ENCODE data around the gene TTC23.
"Not testable (repeated sequence)": the region's sequence is repeated elsewhere in the genome, so short reads cannot be mapped to it uniquely, and the experiment has no call there.

The TTC23 gene

DNA sequence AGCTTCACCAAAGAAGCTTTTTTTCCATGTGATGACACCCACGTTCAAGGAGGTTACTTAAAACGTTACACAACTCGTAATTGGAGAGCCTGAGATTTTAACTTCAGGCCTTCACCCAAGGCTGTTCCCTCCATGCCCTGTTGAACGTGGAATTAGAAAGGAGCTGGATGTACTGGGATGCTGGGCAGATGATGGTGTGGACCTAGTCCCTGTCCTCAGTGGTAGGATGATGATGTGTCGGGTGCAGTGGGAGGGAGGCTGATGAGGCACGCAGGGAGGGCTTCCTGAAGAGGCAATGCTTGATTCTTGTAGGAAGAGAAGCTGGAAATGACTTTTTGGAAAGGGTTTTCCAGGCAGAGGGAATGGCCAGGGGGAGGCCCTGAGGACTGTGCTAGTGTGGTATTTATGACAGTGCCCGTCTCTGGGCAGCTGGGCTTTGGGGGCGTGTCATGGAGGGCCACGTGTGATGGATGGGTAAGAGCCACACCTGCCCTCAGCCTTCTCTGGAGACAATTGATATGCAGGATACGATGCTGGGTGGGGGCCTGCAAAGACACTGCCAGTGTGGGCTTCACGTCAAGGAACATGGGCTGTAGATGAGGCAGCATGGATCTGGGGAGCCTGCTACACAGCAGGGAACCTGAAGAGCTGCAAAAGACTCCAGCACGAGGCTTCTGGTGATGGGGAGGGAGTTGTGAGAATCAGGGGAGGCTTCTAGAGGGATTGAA, 129.2 kb downstream of the TTC23 start:
- DNase-seq (ENCODE audit: low read depth in 2 of 2), result no peak

DNA sequence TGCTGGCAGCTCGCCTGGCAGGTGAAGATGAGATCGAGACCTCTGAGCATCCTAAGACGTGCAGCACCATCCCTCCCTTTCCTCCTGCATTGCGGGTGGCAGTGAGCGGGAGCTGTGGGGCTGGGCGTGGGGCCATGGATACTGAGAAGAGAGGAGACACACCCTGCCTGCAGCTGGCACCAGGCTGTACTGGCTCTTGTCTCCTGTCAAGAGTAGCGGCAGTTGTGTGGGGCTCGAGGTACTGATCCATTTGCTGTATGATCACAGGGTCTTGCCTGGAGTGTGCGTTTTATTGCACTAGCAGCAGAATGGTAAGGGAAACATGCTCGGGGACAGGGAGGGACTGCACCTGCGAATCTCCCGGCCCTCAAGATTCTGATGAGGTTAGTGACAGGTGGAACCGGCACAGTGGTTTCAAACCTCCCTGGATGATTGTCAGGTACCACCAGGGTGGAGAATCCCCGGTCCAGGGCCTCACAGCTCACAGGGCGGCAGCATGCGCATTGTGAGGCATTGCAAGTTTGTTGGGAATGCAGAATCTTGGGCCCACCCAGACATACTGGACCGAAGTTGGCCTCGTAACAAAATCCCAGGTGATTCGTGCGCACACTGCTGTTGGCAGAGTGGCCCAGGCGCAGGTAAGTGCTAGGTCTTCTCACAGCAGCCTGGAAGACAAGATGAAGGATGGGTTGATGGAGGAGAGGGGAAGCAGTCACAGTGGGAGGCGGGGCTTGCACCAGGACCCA, 130.4 kb downstream of the TTC23 start:
- DNase-seq (ENCODE audit: low read depth in 2 of 2), result no peak

DNA sequence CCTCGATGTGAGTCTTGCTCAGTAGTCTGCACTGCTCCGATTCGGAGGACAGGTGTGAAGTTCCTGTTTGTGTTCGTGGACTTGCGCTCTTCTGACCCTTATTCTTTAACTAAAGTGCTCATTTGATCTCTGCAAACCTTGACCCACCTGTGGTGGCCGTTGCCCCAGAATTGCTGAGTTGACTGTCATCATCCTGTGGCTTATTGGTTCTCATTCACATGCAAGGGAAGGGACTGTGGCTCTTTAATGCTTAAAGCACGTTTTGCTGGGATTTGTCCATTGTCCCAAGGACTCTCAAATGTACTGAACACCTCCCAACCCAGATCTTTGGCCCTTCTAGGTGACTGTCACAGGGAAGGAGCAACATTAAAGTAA, 131.1 kb downstream of the TTC23 start:
- DNase-seq (ENCODE audit: low read depth in 2 of 2), result no peak

DNA sequence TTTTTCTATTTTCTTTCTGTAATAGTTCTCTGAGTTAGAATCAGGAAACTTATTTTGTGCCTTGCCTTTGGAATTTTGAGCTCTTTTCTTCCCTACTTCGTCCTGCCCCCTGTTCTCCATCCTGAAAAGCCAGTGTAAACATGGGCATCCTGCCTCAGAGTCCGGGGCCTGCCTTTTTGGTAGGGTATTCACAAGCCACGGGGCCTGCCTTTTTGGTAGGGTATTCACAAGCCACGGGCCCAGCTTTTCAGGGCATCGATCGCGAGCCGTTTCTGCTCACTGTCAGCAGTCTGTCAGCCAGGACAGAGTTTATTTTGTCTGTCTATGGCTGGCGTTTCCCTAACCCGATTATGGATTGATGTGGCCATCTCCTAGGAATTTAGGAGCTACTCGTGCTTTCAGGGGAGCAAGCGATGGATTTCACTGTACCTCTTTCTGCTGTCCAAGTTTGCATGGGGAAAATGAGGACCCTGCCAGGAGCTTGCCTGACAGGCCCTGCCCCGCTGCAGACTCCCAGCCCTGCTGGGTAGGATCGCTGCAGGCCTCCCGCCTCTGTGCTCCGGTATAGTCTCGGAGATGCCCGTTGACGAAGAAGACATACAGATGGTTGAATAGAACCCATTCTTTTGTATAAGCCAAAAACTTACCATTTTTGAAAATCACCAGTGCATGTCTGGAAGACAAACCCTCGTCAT, 131.7 kb downstream of the TTC23 start:
- no peak for DNase-seq (ENCODE audit: low read depth in 2 of 2)

DNA sequence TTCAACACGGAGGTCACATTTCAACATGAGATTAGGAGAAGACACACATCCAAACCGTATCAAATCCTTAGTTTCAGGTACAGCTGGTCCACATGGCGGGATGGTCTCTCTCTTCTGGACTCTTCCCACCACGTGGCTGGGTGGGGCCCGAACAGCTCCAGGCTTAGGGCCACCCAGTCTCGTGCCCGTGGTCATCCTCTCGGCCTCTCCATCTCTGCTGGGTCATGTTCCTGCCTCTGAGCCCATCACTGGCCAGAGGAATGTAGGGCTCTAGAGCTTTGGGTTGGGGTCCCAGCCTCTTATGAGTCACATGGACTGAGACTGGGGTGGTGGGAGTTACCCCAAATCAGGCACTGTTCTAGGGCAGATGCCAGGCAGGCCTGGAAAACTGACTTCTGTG, 132.3 kb downstream of the TTC23 start:
- DNase-seq (ENCODE audit: low read depth in 2 of 2), result no peak

DNA sequence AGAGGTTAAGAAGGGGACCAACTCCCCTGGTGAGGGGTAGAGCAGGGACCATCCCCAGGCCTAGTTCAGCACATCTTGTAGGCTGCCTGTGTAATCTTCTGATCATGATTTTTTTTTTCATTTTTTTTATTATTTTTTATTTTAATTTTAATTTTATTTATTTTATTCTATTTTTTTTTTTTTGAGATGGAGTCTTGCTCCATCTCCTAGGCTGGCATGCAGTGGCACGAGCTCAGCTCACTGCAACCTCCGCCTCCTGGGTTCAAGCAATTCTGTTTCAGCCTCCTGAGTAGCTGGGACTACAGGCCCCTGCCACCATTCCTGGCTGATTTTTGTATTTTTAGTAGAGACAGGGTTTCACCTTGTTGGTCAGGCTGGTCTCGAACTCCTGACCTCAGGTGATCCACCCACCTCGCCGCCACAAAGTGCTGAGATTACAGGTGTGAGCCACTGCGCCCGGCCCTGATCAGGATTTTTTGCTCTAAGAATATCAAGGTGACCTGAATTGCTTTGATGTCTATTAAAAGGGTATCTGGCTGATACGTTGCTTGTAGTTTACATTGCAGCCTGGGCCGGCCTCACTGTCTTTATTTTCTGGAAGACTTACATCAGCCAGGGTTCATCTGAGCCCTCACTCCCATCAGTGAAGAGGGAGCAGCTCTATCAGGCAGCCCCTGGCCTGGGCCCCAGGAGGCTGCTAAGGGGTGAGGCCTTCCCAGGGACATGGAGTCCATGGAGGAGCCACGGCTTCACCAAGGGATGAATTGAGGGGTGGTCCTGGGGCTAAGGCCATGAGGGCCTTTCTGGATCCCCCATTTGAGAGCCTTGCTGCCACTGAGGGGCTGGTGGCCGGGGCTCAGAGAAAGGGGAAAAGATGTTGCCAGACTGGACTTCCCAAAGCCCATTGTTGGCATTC, 133.8 kb downstream of the TTC23 start:
- no peak for DNase-seq (ENCODE audit: low read depth in 2 of 2)

DNA sequence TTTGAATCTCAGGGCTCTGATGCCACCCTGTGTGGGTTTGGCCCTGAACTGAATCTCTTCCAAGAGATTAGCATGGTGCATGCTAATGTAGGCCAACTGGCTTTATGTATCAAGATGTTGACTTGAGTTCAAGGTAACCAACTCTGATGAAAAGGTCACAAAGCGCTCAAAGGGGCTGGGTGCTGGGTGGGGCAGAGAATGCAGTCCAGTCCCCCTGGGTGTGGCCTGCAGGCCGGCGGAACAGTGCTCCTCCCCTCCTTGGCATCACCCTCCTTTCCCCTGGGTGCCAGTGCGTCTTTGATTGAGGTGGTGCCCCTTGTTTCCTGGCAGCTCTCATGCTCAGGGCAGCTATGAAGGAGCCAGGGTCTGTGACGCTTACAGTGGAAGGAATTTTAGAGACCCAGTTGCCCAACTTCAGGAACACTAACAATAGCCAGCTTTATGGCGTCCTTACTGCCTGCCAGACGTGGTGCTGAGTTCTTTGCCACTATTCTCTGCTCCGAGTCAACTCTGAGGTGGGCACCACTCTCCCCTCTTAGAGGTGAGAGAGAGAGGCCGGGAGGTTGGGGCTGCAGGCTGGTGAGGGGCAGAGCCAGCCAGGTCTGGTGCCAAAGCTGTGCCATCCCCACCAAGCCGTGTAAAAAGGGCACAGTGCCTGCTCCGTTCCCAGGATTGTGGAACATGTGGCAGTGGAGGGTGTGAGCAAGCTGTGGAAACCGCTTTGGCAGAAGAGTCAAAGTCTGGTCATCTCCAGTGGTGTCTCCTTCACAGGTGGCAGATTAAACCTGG, 134.7 kb downstream of the TTC23 start:
- DNase-seq (ENCODE audit: low read depth in 2 of 2), result no peak

DNA sequence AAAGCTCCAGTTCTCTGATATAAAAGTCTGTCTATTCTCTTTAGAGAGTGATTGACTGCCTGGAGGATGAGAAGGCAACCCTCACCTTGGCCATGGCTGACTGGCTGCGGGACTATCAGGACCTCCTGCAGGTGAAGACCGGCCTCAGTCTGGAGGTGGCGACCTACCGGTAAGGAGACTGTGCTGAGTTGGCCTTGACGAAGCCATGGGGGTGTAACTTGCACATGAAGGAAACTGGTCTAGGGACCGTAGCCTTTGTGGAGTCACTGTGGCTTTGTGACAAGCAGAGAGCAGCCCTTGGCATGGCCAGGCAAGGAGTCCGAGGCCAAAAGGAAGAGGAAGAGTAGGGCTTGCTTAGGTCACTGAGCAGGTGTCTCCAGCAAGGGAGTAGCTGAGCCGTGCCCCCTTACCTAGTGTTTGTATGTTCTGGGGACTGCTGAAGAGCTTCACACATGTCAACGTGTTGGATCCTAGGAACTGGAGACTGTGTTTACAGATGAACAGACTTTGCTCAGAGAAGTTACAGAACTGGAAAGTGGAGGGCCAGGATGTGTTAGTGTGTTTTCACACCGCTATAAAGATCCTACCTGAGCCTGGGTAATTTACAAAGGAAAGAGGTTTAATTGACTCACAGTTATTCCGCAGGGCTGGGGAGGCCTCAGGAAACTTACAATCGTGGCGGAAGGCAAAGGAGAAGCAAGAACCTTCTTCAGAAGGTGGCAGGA, 135.7 kb downstream of the TTC23 start:
- DNase-seq (ENCODE audit: low read depth in 2 of 2), result no peak

DNA sequence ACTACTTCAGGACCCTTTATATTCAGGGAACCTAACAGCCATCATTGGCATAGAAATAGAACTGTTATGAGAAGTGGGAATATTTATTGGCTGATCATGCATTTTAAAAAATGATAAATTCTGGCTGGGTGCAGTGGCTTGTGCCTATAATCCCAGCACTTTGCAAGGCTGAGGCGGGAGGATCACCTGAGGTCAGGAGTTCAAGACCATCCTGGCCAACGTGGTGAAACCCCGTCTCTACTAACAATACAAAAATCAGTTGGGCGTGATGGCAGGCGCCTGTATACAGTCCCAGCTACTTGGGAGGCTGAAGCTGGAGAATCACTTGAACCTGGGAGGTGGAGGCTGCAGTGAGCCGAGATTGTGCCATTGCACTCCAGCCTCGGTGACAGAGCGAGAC, 137.7 kb downstream of the TTC23 start:
- not testable (repeated sequence) for DNase-seq (ENCODE audit: low read depth in 2 of 2)

DNA sequence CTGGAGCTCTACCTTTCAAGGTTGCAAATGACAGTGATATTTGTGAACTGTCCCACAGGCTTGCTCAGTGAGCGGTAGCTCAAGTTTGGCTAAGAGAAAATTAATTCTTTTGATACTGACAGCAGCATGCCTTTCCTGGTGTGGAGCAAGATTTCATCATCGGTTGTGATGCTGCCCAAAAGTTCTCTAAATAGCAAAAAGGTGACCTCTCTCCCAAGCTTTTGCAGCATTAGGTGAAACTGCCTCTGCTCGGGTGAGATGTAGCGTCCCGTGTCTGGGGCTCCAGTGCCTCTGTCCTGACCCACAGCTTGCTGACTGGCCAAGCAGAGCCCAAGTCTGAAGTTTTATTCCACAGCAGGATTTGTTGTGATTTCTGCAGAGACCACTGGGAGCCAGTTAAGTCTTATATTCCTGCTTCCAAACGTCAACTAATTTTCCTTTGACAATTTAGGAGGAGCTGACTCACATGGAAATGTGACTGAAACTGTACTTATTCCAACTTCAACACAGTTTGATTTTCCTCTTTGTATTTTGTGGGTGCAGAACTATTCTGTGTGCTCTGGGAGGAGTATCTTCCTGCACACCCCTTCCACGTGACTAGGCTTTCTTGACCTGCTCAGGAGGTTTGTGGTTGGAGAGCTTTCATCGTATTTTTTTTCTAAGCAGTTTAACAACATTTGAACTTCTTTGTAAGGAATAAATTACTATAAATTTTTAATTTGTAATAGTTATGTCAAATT, 138.6 kb downstream of the TTC23 start:
- no peak for DNase-seq (ENCODE audit: low read depth in 2 of 2)

DNA sequence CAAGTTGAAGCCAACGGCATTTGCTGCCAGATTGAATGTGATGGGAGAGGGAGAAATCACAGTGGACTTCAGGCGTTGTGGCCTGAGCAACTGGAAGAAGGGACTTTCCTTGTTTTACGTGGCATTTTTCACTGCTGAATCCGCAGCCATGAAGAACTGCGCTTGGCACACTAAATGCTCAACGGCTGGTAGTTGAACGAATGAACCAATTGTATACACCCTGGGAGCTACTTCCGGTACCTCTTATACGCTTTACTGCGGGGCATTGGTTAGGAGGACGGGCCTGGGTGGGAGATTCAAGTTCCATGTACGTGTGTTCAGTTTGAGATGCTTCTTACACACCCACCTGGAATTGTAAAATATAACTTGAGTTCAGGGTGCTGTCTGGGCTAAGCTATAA, 139.3 kb downstream of the TTC23 start:
- no peak for DNase-seq (ENCODE audit: low read depth in 2 of 2)

DNA sequence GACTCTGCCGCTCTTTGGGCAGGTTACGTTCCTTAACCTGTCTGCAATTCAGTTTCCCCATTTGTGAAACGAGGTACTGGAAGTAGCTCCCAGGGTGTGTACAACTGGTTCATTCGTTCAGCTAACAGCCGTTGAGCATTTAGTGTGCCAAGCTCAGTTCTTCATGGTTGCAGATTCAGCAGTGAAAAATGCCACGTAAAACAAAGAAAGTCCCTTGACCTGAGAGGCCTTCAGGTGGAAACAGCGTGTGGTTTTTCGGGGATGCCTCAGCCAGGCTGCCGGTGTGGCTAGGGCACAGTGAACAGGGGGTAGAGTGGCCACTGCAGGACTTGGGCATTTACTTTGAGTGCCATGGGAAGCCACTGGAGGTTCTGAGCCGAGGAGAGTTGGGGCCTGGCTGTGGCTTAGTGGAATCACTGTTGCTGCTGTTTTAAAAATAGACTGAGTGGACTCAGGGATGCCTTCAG, 139.8 kb downstream of the TTC23 start:
- no peak for DNase-seq (ENCODE audit: low read depth in 2 of 2)

DNA sequence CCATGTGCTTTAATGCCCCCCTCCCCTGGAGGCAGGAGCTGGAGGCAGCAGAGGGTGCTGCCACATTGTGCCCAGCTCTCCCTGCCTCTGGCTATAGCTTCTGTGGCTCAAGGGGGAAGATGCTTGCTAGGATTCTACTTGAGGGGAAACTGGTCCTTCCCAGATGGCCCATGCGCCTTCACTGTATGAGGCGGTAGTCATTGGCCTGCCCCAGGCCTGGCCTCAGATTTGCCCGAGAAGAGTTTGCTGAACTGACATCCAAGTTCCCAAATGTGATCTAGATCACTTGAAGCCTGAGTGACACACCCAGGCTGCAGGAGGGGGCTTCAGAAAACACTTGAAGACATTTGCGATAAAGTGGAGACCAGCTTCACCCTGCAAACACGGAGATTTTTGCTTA, 140.4 kb downstream of the TTC23 start:
- DNase-seq (ENCODE audit: low read depth in 2 of 2), result no peak

DNA sequence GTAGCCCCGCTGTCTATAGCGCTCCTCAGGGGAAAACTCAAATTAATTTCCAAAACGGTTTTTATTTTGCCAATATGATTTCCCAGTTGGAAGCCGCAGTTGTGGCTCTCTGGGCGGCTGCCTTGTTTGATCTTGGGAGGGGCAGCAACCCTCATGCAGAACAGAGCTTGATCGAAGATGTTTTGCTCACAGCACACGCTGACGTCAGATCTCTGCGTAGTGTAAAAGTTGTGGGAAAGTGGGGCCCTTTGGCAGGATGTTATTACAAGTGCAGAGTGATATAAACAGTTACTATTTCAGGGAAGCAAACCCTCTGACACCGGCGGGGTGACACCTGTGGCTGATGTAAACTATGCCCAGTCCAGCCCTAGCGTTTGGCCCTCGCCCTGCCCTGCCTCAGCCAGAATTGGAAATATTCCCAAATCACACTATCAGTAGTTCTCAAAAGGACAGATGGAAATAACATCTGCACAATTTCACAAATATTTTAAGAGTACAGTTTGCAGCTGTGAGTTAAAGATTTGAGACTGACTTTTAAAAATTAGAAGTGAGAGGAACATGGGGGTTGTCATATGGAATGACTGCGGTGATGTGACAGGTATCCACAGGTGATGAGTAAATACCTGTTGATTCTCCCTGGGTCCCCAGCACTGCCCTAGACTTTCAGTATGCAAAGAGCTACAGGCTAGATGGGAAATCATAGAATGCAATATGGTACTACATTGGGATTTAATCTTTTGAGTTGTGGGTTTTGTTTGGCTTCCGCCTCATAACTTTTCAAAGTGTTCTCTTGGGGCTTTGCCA, 142.8 kb downstream of the TTC23 start:
- no peak for DNase-seq (ENCODE audit: low read depth in 2 of 2)

DNA sequence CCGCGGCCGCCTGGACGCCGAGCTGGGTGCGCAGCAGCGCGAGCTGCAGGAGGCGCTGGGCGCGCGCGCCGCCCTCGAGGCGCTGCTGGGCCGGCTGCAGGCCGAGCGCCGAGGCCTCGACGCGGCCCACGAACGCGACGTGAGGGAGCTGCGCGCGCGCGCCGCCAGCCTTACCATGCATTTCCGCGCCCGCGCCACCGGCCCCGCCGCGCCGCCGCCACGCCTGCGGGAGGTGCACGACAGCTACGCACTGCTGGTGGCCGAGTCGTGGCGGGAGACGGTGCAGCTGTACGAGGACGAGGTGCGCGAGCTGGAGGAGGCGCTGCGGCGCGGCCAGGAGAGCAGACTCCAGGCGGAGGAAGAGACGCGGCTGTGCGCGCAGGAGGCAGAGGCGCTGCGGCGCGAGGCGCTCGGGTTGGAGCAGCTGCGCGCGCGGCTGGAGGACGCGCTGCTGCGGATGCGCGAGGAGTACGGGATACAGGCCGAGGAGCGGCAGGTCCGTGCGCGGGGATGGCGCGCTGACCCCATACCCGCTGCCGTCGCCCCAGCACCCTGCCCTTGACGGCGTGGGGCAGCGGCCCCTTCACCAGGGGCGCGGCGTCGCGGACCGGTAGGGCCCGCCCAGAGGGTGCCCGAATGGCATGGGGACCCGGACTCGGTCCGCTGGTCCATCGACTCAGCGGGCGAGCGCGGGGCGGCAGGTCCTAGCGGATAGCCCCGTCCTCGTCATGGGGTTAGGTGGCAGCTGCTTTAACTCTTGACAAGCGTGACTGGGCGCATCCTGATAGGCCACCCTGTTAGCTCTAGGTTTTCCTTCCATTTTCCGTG, 143.7 kb downstream of the TTC23 start:
- DNase-seq (ENCODE audit: low read depth in 2 of 2), result no peak

DNA sequence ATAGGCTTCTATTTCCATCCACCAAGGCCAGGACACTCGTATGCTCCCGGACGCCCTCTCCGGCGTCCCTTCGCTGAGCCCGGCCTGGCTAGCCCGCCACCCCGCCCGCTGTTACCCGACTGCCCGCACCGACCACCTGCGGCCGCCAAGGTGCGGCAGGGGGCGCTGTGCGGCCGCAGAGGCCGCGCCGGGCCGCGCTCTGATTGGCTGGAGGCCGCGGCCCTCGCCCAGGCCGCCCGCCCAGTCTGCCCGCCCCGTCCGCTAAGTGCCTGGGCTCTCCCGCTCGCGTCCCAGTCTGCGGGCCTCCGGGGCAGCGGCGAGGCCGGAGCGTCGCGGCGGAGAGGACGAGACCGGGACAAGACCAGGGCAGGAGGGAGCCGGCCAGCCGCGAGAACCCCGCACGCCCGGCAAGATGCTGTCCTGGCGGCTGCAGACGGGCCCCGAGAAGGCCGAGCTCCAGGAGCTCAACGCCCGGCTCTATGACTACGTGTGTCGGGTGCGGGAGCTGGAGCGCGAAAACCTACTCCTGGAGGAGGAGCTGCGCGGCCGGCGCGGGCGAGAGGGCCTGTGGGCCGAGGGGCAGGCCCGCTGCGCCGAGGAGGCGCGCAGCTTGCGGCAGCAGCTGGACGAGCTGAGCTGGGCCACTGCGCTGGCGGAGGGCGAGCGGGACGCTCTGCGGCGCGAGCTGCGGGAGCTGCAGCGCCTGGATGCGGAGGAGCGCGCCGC, 144.4 kb downstream of the TTC23 start, which contains the start of gene SYNM:
Gene SYNM, plus strand, starts transcription at position 293 of the 726 bp plus-strand sequence. Its CDS starts 120 bp downstream, at position 413.
- no peak for DNase-seq (ENCODE audit: low read depth in 2 of 2)

DNA sequence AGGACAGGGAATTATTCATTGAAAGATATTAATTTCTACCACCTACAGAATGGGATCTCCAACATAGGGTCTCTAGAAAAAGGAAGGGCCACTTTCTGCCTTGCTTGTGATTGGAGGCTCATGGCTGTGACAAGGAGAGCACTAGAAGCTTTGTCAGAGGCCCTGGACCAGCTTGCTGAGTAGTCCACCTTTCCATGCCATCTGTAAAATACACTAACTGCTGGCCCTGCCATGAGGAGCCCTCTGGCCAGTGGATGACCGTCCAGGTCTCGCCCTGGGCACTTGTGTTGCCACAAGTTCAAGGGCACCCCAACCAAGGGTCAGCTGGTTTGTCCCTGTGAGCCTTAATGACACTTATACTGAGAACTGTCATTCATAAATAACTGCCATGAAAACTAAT, 146.1 kb downstream of the TTC23 start:
- no peak for DNase-seq (ENCODE audit: low read depth in 2 of 2)
